A549 (cell line): Measurements from ENCODE around the gene YIPF5. TPM values are rescaled to one million over a fixed set of nuclear protein-coding genes. Genes with fewer than 3 reads are reported as not detected.

Experiments
- ATAC-seq, 2 experiments: fragments of 200-7000 bp in 1 of 2; fragments of >200 bp in 1 of 2; cut with Nextera tagmentation in 1 of 2; cut with Tn5 transposase in 1 of 2; 3 replicates each; pipeline versions ENCODE4 v1.8.0 to v1.9.1; 2018 to 2020; ENCODE audit warnings: mild to moderate bottlenecking in 1 of 2, moderate library complexity in 1 of 2
- CTCF ChIA-PET: fragments of 300-600 bp; sonication (Branson Sonifier 250); formaldehyde crosslinking; extraction: SDS; loops from one replicate; lab custom pipeline; 2021; ENCODE audit warnings: antibody characterized with exemption, inconsistent platforms; lab: Yijun Ruan, JAX
- POLR2A ChIA-PET: fragments of 350-600 bp; formaldehyde crosslinking; extraction: SDS; loops from one replicate; lab custom pipeline; 2021; ENCODE audit warnings: antibody characterized with exemption, inconsistent platforms; lab: Yijun Ruan, JAX
- DNase-seq, 2 experiments: peaks; one replicate each; pipeline versions ENCODE4 v3.0.0 to v3.0.0-alpha.2; 2011 to 2016; ENCODE audit warnings: low read depth in 1 of 2, low spot score in 1 of 2
- FAIRE-seq: peaks from 2 replicates; lab custom pipeline; 2011; peaks lifted over from hg19 to GRCh38; lab: Jason Lieb, UNC
- H3K27ac ChIP-seq, 2 experiments: fragments of >200 bp; sonication (Bioruptor Twin); formaldehyde crosslinking; 3 replicates each; pipeline ENCODE4 v1.5.1; 2016 to 2017
- H3K4me1 ChIP-seq: fragments of >200 bp; sonication (Bioruptor Twin); formaldehyde crosslinking; 3 replicates; pipeline ENCODE4 v1.6.1; 2016
- H3K4me2 ChIP-seq: fragments of >200 bp; sonication (Bioruptor Twin); formaldehyde crosslinking; 3 replicates; pipeline ENCODE4 v1.6.1; 2016
- H3K4me3 ChIP-seq: fragments of >200 bp; sonication (Bioruptor Twin); formaldehyde crosslinking; 3 replicates; pipeline ENCODE4 v1.5.1; 2016
- H3K9me3 ChIP-seq: fragments of >200 bp; sonication (Bioruptor Twin); formaldehyde crosslinking; 3 replicates; pipeline ENCODE4 v1.6.1; 2016
- BCL3 ChIP-seq: fragments of >200 bp; sonication (Bioruptor Twin); formaldehyde crosslinking; IDR thresholded peaks from 3 replicates; pipeline ENCODE4 v1.6.1; 2016
- CHD4 ChIP-seq: fragments of 200-600 bp; sonication (generic); IDR thresholded peaks from 2 replicates; pipeline ENCODE4 v1.6.1; 2016; ENCODE audit warnings: antibody characterized with exemption, mild to moderate bottlenecking, borderline replicate concordance
- KDM1A ChIP-seq: fragments of 200-600 bp; sonication (generic); IDR thresholded peaks from 2 replicates; pipeline ENCODE4 v1.6.1; 2016; ENCODE audit warnings: low read depth, mild to moderate bottlenecking
- KDM5A ChIP-seq: fragments of 200-600 bp; sonication (generic); IDR thresholded peaks from 2 replicates; pipeline ENCODE4 v1.6.1; 2016; ENCODE audit warnings: antibody characterized with exemption, mild to moderate bottlenecking
- MAFK ChIP-seq: fragments of 450-650 bp; IDR thresholded peaks from 2 replicates; pipeline ENCODE4 v1.6.1; 2014; ENCODE audit not compliant: partially characterized antibody
- MAZ ChIP-seq: fragments of 150-350 bp; IDR thresholded peaks from 2 replicates; pipeline ENCODE4 v1.6.1; 2014; ENCODE audit warnings: antibody characterized with exemption, low read depth, low read length, borderline replicate concordance
- RAD21 ChIP-seq, 2 experiments: fragments of >200 bp in 1 of 2; sonication (Bioruptor Twin) in 1 of 2; formaldehyde crosslinking in 1 of 2; IDR thresholded peaks in 1 of 2; conservative IDR thresholded peaks in 1 of 2; 2 replicates in 1 of 2; 3 replicates in 1 of 2; pipeline ENCODE4 v1.6.1; 2012 to 2018; ENCODE audit warnings: inconsistent platforms in 1 of 2
- REST ChIP-seq: fragments of 200-600 bp; sonication (generic); IDR thresholded peaks from 2 replicates; pipeline ENCODE4 v1.6.1; 2016; ENCODE audit warnings: antibody characterized with exemption, mild to moderate bottlenecking, moderate library complexity
- SMC3 ChIP-seq: fragments of >200 bp; sonication (Bioruptor Twin); formaldehyde crosslinking; IDR thresholded peaks from 3 replicates; pipeline ENCODE4 v1.6.1; 2018; ENCODE audit warnings: inconsistent platforms
- WGBS: methylation state at CpG from one replicate; pipeline ENCODE4 v1.1.6; 2017; ENCODE audit errors: missing lambda C conversion rate; 5-methylcytosine and 5-hydroxymethylcytosine counted together
- polyA plus RNA-seq, 4 experiments: library from polyadenylated mRNA; depleted of rRNA in 3 of 4; stranded (reverse); fragments of >200 nt; fragmentation: RNase III in 1 of 4; extraction: RNeasy Plus Mini Kit Qiagen cat#74134 plus additional on column Dnase treatment in 1 of 4; gene quantifications; 2 replicates in 3 of 4; 3 replicates in 1 of 4; pipeline ENCODE4 v1.2.3, GENCODE V29; 2011 to 2017

Gene YIPF5
- polyA plus RNA-seq, 2 of the 4 experiments (the other 2 are of a cell fraction): 54.9 to 80.2 TPM

- H3K4me1 ChIP-seq: peaks cover 11% of the 10 kb centered on the region; the same call in 2 of the 3 replicates
- no peak overlapping the region for H3K27ac ChIP-seq
- no peaks in the 10 kb centered on the region for H3K9me3 ChIP-seq
- H3K4me2 ChIP-seq: no peak overlapping the region
- TF ChIP-seq KDM5A (no peak), CHD4 (no peak), REST (no peak), BCL3 (no peak)
- H3K4me3 ChIP-seq: no peak overlapping the region
- ChIA-PET POLR2A (no interaction called here), CTCF (interaction anchor here (1.4 kb wide), 1 partner anchor 18 kb away, joined by 3 read pairs; no protein-coding TSS in a partner anchor)
- 80% methylated on average over 4 of the region's 4 CpGs for WGBS
- ATAC-seq (no peak), DNase-seq (no peak), FAIRE-seq (no peak)
Observed at GRCh38 chr5:144144956-144145751, 25.3 kb downstream of the YIPF5 start.

GRCh38 chr5:144143625-144144024, 26.8 kb downstream of the YIPF5 start:
- CTCF ChIA-PET: interaction anchor here (1.5 to 3.7 kb wide), 4 partner anchors 9 to 317 kb away, joined by 5 to 37 read pairs (median 7); no protein-coding TSS in a partner anchor
- DNase-seq (no peak), ATAC-seq (no peak), FAIRE-seq (no peak)
- peak; percentile 69 for TF ChIP-seq MAFK
- no peak for TF ChIP-seq MAZ
- no peak overlapping the region for H3K27ac ChIP-seq
- H3K4me1 ChIP-seq: peaks cover 11% of the 10 kb centered on the region; the same call in 2 of the 3 replicates
- POLR2A ChIA-PET: no interaction called here
- whole genome bisulfite sequencing: 100% methylated on average over 1 of the region's 1 CpG
- H3K9me3 ChIP-seq: no peaks in the 10 kb centered on the region
- no peak overlapping the region for H3K4me3 ChIP-seq
- no peak overlapping the region for H3K4me2 ChIP-seq

- ChIA-PET POLR2A (interaction anchor here (0.5 kb wide), 1 partner anchor 260 kb away, joined by 3 read pairs; no protein-coding TSS in a partner anchor), CTCF (interaction anchor here (0.7 to 3.7 kb wide), 24 partner anchors 7 to 1424 kb away, joined by 3 to 37 read pairs (median 3); no protein-coding TSS in a partner anchor)
- FAIRE-seq (no peak), ATAC-seq (no peak), DNase-seq (no peak)
- TF ChIP-seq KDM1A (no peak), BCL3 (no peak), MAZ (no peak), SMC3 (no peak), CHD4 (no peak), RAD21 (conservative IDR thresholded peaks at IDR 0.05 in 1 of 2, IDR thresholded peaks at IDR 0.05 in 1 of 2) (no peak)
- Histone ChIP-seq H3K9me3 (no peaks in the 10 kb centered on the region), H3K4me2 (no peak overlapping the region), H3K4me1 (peaks cover 11% of the 10 kb centered on the region; the same call in 2 of the 3 replicates), H3K27ac (no peak overlapping the region; a peak in 1 of 6 replicates), H3K4me3 (no peak overlapping the region)
- WGBS: 50% methylated on average over 1 of the region's 1 CpG
Observed at GRCh38 chr5:144142824-144143162, 27.7 kb downstream of the YIPF5 start.
